ENCODE measurements around the gene BRD9.
"Not testable (repeated sequence)": the region's sequence is repeated elsewhere in the genome, so short reads cannot be mapped to it uniquely, and the experiment has no call there.

BRD9 gene

GRCh38 chr5:880816-881550 is 11.6 kb downstream of the BRD9 start:
- no peak overlapping the region for H3K4me3 ChIP-seq (ENCODE audit: control insufficient read depth in 1 of 7, extremely low read depth in 1 of 7, insufficient read depth in 4 of 7, low read depth in 2 of 7, low read length in 6 of 7)
- no peaks in the 10 kb centered on the region for H3K27me3 ChIP-seq (replicated peaks in 2 of 5; ENCODE audit: control insufficient read depth in 4 of 5, insufficient read depth in 5 of 5, low read length in 4 of 5)
- no peaks in the 10 kb centered on the region for H3K4me1 ChIP-seq (ENCODE audit: control extremely low read depth in 1 of 4, control insufficient read depth in 4 of 4, insufficient read depth in 4 of 4, low read length in 3 of 4)
- WGBS (ENCODE audit: insufficient coverage), result 98% methylated on average over 31 of the region's 35 CpGs
- peaks cover 0 to 7% (median 0%) of the 10 kb centered on the region in 5 experiments for H3K9me3 ChIP-seq (ENCODE audit: control extremely low read depth in 1 of 5, control insufficient read depth in 4 of 5, insufficient read depth in 2 of 5, low read depth in 1 of 5, low read length in 4 of 5)
- POLR2A ChIA-PET, result no interaction called here
- CTCF ChIA-PET, result no interaction called here
- no peak for DNase-seq
- no peak overlapping the region for H3K27ac ChIP-seq (ENCODE audit: insufficient read depth in 1 of 2, low read depth in 1 of 2, low read length in 2 of 2, poor library complexity in 1 of 2, severe bottlenecking in 2 of 2)
- peaks cover 41 to 77% (median 66%) of the 10 kb centered on the region in 4 experiments for H3K36me3 ChIP-seq (ENCODE audit: control insufficient read depth in 4 of 4, insufficient read depth in 4 of 4, low read length in 3 of 4)

- POLR2A ChIA-PET, result not testable (repeated sequence)
- WGBS (ENCODE audit: insufficient coverage), result no CpG with 5 or more reads among the region's 8 CpGs
- H3K36me3 ChIP-seq (ENCODE audit: control insufficient read depth in 4 of 4, insufficient read depth in 4 of 4, low read length in 3 of 4), result peaks cover 30 to 75% (median 61%) of the 10 kb centered on the region in 4 experiments
These were observed 13.9 kb downstream of the BRD9 start for GRCh38 chr5:878677-879076.

GRCh38 chr5:878125-878524 is 14.5 kb downstream of the BRD9 start:
- H3K27ac ChIP-seq (ENCODE audit: insufficient read depth in 1 of 2, low read depth in 1 of 2, low read length in 2 of 2, poor library complexity in 1 of 2, severe bottlenecking in 2 of 2), result no peak overlapping the region
- no peak for DNase-seq
- POLR2A ChIA-PET, result no interaction called here
- peaks cover 26 to 75% (median 61%) of the 10 kb centered on the region in 4 experiments for H3K36me3 ChIP-seq (ENCODE audit: control insufficient read depth in 4 of 4, insufficient read depth in 4 of 4, low read length in 3 of 4)
- CTCF ChIA-PET, result no interaction called here
- H3K4me1 ChIP-seq (ENCODE audit: control extremely low read depth in 1 of 4, control insufficient read depth in 4 of 4, insufficient read depth in 4 of 4, low read length in 3 of 4), result no peaks in the 10 kb centered on the region
- no peaks in the 10 kb centered on the region for H3K27me3 ChIP-seq (replicated peaks in 2 of 5; ENCODE audit: control insufficient read depth in 4 of 5, insufficient read depth in 5 of 5, low read length in 4 of 5)
- H3K4me3 ChIP-seq (ENCODE audit: control insufficient read depth in 1 of 7, extremely low read depth in 1 of 7, insufficient read depth in 4 of 7, low read depth in 2 of 7, low read length in 6 of 7), result no peak overlapping the region
- H3K9me3 ChIP-seq (ENCODE audit: control extremely low read depth in 1 of 5, control insufficient read depth in 4 of 5, insufficient read depth in 2 of 5, low read depth in 1 of 5, low read length in 4 of 5), result peaks cover 0 to 5% (median 0%) of the 10 kb centered on the region in 5 experiments
- over 99% methylated on average over 14 of the region's 15 CpGs for WGBS (ENCODE audit: insufficient coverage)

More at GRCh38 chr5:878677-879076, 13.9 kb downstream of the BRD9 start:
- H3K4me3 ChIP-seq (ENCODE audit: control insufficient read depth in 1 of 7, extremely low read depth in 1 of 7, insufficient read depth in 4 of 7, low read depth in 2 of 7, low read length in 6 of 7); DNase-seq; CTCF ChIA-PET; H3K27ac ChIP-seq (ENCODE audit: insufficient read depth in 1 of 2, low read depth in 1 of 2, low read length in 2 of 2, poor library complexity in 1 of 2, severe bottlenecking in 2 of 2); H3K27me3 ChIP-seq (replicated peaks in 2 of 5; ENCODE audit: control insufficient read depth in 4 of 5, insufficient read depth in 5 of 5, low read length in 4 of 5); H3K9me3 ChIP-seq (ENCODE audit: control extremely low read depth in 1 of 5, control insufficient read depth in 4 of 5, insufficient read depth in 2 of 5, low read depth in 1 of 5, low read length in 4 of 5); H3K4me1 ChIP-seq (ENCODE audit: control extremely low read depth in 1 of 4, control insufficient read depth in 4 of 4, insufficient read depth in 4 of 4, low read length in 3 of 4): not testable (repeated sequence)

- POLR2A ChIA-PET, result no interaction called here
These were observed 15.9 kb downstream of the BRD9 start for GRCh38 chr5:876398-877365.

GRCh38 chr5:875931-876330 is 16.7 kb downstream of the BRD9 start:
- H3K4me1 ChIP-seq (ENCODE audit: control extremely low read depth in 1 of 4, control insufficient read depth in 4 of 4, insufficient read depth in 4 of 4, low read length in 3 of 4), result no peaks in the 10 kb centered on the region
- 95% methylated on average over 21 of the region's 24 CpGs for WGBS (ENCODE audit: insufficient coverage)
- CTCF ChIA-PET, result no interaction called here
- H3K9me3 ChIP-seq (ENCODE audit: control extremely low read depth in 1 of 5, control insufficient read depth in 4 of 5, insufficient read depth in 2 of 5, low read depth in 1 of 5, low read length in 4 of 5), result no peaks in the 10 kb centered on the region
- H3K36me3 ChIP-seq (ENCODE audit: control insufficient read depth in 4 of 4, insufficient read depth in 4 of 4, low read length in 3 of 4), result peaks cover 21 to 74% (median 62%) of the 10 kb centered on the region in 4 experiments
- POLR2A ChIA-PET, result no interaction called here
- no peak for DNase-seq
- H3K4me3 ChIP-seq (ENCODE audit: control insufficient read depth in 1 of 7, extremely low read depth in 1 of 7, insufficient read depth in 4 of 7, low read depth in 2 of 7, low read length in 6 of 7), result no peak overlapping the region
- no peaks in the 10 kb centered on the region for H3K27me3 ChIP-seq (replicated peaks in 2 of 5; ENCODE audit: control insufficient read depth in 4 of 5, insufficient read depth in 5 of 5, low read length in 4 of 5)
- no peak overlapping the region for H3K27ac ChIP-seq (ENCODE audit: insufficient read depth in 1 of 2, low read depth in 1 of 2, low read length in 2 of 2, poor library complexity in 1 of 2, severe bottlenecking in 2 of 2)

More at GRCh38 chr5:876398-877365, 15.9 kb downstream of the BRD9 start:
- WGBS (ENCODE audit: insufficient coverage), result over 99% methylated on average over 26 of the region's 28 CpGs
- CTCF ChIA-PET, result no interaction called here
- no peaks in the 10 kb centered on the region for H3K4me1 ChIP-seq (ENCODE audit: control extremely low read depth in 1 of 4, control insufficient read depth in 4 of 4, insufficient read depth in 4 of 4, low read length in 3 of 4)
- peaks cover 24 to 74% (median 62%) of the 10 kb centered on the region in 4 experiments for H3K36me3 ChIP-seq (ENCODE audit: control insufficient read depth in 4 of 4, insufficient read depth in 4 of 4, low read length in 3 of 4)
- no peak overlapping the region for H3K27ac ChIP-seq (ENCODE audit: insufficient read depth in 1 of 2, low read depth in 1 of 2, low read length in 2 of 2, poor library complexity in 1 of 2, severe bottlenecking in 2 of 2)
- no peaks in the 10 kb centered on the region for H3K9me3 ChIP-seq (ENCODE audit: control extremely low read depth in 1 of 5, control insufficient read depth in 4 of 5, insufficient read depth in 2 of 5, low read depth in 1 of 5, low read length in 4 of 5)
- DNase-seq, result no peak
- no peaks in the 10 kb centered on the region for H3K27me3 ChIP-seq (replicated peaks in 2 of 5; ENCODE audit: control insufficient read depth in 4 of 5, insufficient read depth in 5 of 5, low read length in 4 of 5)
- no peak overlapping the region for H3K4me3 ChIP-seq (ENCODE audit: control insufficient read depth in 1 of 7, extremely low read depth in 1 of 7, insufficient read depth in 4 of 7, low read depth in 2 of 7, low read length in 6 of 7)

GRCh38 chr5:873328-873727 is 19.3 kb downstream of the BRD9 start:
- POLR2A ChIA-PET, result no interaction called here
- H3K27me3 ChIP-seq (replicated peaks in 2 of 5; ENCODE audit: control insufficient read depth in 4 of 5, insufficient read depth in 5 of 5, low read length in 4 of 5), result no peaks in the 10 kb centered on the region
- no peak for DNase-seq
- no peaks in the 10 kb centered on the region for H3K9me3 ChIP-seq (ENCODE audit: control extremely low read depth in 1 of 5, control insufficient read depth in 4 of 5, insufficient read depth in 2 of 5, low read depth in 1 of 5, low read length in 4 of 5)
- WGBS (ENCODE audit: insufficient coverage), result 96% methylated on average over 8 of the region's 8 CpGs
- no peaks in the 10 kb centered on the region for H3K4me1 ChIP-seq (ENCODE audit: control extremely low read depth in 1 of 4, control insufficient read depth in 4 of 4, insufficient read depth in 4 of 4, low read length in 3 of 4)
- no peak overlapping the region for H3K4me3 ChIP-seq (ENCODE audit: control insufficient read depth in 1 of 7, extremely low read depth in 1 of 7, insufficient read depth in 4 of 7, low read depth in 2 of 7, low read length in 6 of 7)
- CTCF ChIA-PET, result no interaction called here
- H3K27ac ChIP-seq (ENCODE audit: insufficient read depth in 1 of 2, low read depth in 1 of 2, low read length in 2 of 2, poor library complexity in 1 of 2, severe bottlenecking in 2 of 2), result no peak overlapping the region
- peaks cover 25 to 95% (median 85%) of the 10 kb centered on the region in 4 experiments for H3K36me3 ChIP-seq (ENCODE audit: control insufficient read depth in 4 of 4, insufficient read depth in 4 of 4, low read length in 3 of 4)

GRCh38 chr5:872301-872700 is 20.3 kb downstream of the BRD9 start:
- no peak overlapping the region for H3K27ac ChIP-seq (ENCODE audit: insufficient read depth in 1 of 2, low read depth in 1 of 2, low read length in 2 of 2, poor library complexity in 1 of 2, severe bottlenecking in 2 of 2)
- H3K36me3 ChIP-seq (ENCODE audit: control insufficient read depth in 4 of 4, insufficient read depth in 4 of 4, low read length in 3 of 4), result peaks cover 22 to 94% (median 85%) of the 10 kb centered on the region in 4 experiments
- 90% methylated on average over 9 of the region's 10 CpGs for WGBS (ENCODE audit: insufficient coverage)
- no peak overlapping the region for H3K4me3 ChIP-seq (ENCODE audit: control insufficient read depth in 1 of 7, extremely low read depth in 1 of 7, insufficient read depth in 4 of 7, low read depth in 2 of 7, low read length in 6 of 7)
- no peaks in the 10 kb centered on the region for H3K4me1 ChIP-seq (ENCODE audit: control extremely low read depth in 1 of 4, control insufficient read depth in 4 of 4, insufficient read depth in 4 of 4, low read length in 3 of 4)
- H3K27me3 ChIP-seq (replicated peaks in 2 of 5; ENCODE audit: control insufficient read depth in 4 of 5, insufficient read depth in 5 of 5, low read length in 4 of 5), result no peaks in the 10 kb centered on the region
- CTCF ChIA-PET, result no interaction called here
- DNase-seq, result no peak
- POLR2A ChIA-PET, result no interaction called here
- no peaks in the 10 kb centered on the region for H3K9me3 ChIP-seq (ENCODE audit: control extremely low read depth in 1 of 5, control insufficient read depth in 4 of 5, insufficient read depth in 2 of 5, low read depth in 1 of 5, low read length in 4 of 5)
